PFSK-1 (cell line): ENCODE results near the gene HPCAL1.

Experiments used
- FOXP2 ChIP-seq: optimal IDR thresholded peaks from 2 replicates; pipeline ENCODE3; 2011; ENCODE audit warnings: borderline replicate concordance, control low read depth, inconsistent platforms; ENCODE audit not compliant: insufficient read depth; ENCODE audit errors: extremely low read length, extremely low read depth
- POLR2AphosphoS5 ChIP-seq: IDR thresholded peaks from 2 replicates; pipeline ENCODE4 v1.6.1; 2012; ENCODE audit warnings: low read depth, mild to moderate bottlenecking, control low read depth, low read length, moderate library complexity
- SIN3A ChIP-seq: IDR thresholded peaks from 2 replicates; pipeline ENCODE4 v1.6.1; 2012; ENCODE audit warnings: mild to moderate bottlenecking, low read length, moderate library complexity, borderline replicate concordance; ENCODE audit not compliant: insufficient read depth
- TAF1 ChIP-seq: IDR thresholded peaks from 2 replicates; pipeline ENCODE4 v1.6.1; 2012; ENCODE audit warnings: low read length, control low read depth, borderline replicate concordance; ENCODE audit not compliant: insufficient read depth
- TF ChIP-seq, protein P1 (sequence below), 2 experiments: IDR thresholded peaks; 2 replicates each; pipeline versions ENCODE4 v1.6.1 to v1.8.0; 2011 to 2012; ENCODE audit warnings: low read depth in 2 of 2, low read length in 2 of 2, control low read depth in 1 of 2, inconsistent platforms in 1 of 2, mild to moderate bottlenecking in 1 of 2, moderate library complexity in 1 of 2; ENCODE audit not compliant: insufficient read depth in 1 of 2

Gene HPCAL1

DNA sequence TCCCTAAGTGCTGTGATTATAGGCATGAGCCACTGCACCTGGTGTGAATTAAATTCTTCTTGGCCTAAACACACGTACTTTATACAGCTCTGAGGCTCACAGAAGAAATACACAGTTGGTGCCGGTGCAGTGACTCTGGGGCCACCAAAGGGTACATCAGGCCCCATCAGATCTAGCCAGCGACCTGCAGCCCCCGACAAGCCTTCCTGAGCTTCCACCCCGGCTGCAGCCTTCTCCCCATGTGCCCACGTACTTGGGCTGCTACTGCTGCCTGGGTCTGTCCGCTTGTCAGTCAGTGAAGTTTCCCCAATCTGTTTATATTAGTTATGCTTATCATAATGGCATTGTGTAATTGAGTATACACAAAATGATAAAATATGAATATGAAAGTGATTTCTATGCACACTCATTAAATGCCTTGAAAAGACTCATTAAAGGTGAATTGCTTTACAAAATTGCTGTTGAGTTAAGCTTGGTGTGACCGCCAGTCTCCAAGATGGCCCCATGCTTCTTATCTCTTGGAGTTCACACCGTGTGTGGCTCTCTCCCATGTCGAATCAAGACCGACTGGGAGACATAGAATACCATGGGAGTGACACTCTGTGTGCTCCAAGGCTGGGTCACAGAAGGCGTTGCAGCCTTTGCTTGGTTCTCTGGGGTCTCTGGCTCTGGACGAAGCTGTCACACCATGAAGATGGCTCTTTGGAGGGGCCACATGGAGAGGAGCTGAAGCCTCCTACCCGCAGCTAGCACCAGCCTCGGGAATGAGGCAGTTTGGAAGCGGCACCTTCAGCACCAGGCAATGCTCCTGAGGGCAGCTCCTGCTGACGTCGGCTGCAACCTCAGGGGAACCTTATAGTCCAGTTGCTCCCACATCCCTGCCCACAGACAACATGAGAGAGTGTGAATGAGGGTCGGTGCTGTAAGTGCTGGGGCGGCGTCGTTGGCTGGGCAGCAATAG lies 29.2 kb upstream of the HPCAL1 start:
- TF ChIP-seq TAF1 = no peak
- TF ChIP-seq POLR2AphosphoS5 = no peak
- no peak for TF ChIP-seq FOXP2
- TF ChIP-seq SIN3A = no peak
- TF ChIP-seq, protein P1, sequence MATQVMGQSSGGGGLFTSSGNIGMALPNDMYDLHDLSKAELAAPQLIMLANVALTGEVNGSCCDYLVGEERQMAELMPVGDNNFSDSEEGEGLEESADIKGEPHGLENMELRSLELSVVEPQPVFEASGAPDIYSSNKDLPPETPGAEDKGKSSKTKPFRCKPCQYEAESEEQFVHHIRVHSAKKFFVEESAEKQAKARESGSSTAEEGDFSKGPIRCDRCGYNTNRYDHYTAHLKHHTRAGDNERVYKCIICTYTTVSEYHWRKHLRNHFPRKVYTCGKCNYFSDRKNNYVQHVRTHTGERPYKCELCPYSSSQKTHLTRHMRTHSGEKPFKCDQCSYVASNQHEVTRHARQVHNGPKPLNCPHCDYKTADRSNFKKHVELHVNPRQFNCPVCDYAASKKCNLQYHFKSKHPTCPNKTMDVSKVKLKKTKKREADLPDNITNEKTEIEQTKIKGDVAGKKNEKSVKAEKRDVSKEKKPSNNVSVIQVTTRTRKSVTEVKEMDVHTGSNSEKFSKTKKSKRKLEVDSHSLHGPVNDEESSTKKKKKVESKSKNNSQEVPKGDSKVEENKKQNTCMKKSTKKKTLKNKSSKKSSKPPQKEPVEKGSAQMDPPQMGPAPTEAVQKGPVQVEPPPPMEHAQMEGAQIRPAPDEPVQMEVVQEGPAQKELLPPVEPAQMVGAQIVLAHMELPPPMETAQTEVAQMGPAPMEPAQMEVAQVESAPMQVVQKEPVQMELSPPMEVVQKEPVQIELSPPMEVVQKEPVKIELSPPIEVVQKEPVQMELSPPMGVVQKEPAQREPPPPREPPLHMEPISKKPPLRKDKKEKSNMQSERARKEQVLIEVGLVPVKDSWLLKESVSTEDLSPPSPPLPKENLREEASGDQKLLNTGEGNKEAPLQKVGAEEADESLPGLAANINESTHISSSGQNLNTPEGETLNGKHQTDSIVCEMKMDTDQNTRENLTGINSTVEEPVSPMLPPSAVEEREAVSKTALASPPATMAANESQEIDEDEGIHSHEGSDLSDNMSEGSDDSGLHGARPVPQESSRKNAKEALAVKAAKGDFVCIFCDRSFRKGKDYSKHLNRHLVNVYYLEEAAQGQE (IDR thresholded peaks at IDR 0.05; ENCODE audit: insufficient read depth in 1 of 2, low read depth in 2 of 2, low read length in 2 of 2) = no peak

DNA sequence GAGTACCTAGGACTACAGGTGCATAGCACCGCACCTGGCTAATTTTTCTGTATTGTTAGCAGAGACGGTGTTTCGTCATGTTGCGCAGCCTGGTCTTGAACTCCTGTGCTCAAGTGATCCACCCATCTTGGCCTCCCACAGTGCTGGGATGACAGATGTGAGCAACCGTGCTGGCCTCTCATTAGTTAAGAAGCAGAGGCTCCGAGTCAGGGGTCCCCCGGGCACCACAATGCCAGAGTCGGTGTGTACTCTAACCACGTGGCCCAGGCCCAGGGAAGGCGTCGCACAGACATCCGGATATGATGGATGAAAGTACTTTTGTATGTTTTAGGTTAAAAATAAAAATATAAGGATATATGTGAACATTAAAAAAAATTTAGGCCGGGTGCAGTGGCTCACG lies 28.3 kb upstream of the HPCAL1 start:
- TF ChIP-seq SIN3A = no peak
- TF ChIP-seq TAF1 = no peak
- TF ChIP-seq, protein P1 (IDR thresholded peaks at IDR 0.05; ENCODE audit: insufficient read depth in 1 of 2, low read depth in 2 of 2, low read length in 2 of 2) = no peak
- no peak for TF ChIP-seq POLR2AphosphoS5
- no peak for TF ChIP-seq FOXP2

DNA sequence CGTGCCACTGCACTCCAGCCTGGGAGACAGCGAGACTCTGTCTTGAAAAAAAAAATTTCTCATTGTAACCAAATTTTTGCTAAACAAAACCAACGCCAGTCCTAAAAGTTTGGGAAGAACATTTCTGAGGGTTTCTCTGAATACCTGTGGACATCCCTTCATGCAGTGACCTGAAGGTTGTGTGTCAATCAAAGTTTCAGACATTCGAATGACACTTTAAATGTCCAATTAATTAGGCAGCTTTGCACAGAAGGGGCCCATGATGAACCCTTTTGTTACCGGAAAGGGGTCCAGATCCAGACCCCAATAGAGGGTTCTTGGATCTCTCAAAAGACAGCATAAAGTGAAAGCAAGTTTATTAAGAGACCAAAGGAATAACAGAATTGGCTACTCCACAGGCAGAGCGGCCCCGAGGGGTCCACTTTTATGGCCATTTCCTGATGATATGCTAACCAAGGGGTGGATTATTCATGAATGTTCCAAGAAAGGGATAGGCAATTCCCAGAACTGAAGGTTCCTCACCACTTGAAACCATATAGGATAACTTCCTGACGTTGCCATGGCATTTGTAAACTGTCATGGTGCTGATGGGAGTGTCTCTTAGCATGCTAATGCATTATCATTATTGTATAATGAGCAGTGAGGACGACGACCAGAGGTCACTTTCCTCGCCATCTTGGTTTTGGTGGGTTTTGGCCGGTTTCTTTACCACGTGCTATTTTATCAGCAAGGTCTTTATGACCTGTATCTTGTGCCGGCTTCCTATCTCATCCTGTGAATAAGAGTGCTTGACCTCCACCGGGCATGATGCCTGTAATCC lies 27.5 kb upstream of the HPCAL1 start:
- no peak for TF ChIP-seq FOXP2
- no peak for TF ChIP-seq SIN3A
- no peak for TF ChIP-seq POLR2AphosphoS5
- TF ChIP-seq, protein P1 (IDR thresholded peaks at IDR 0.05; ENCODE audit: insufficient read depth in 1 of 2, low read depth in 2 of 2, low read length in 2 of 2) = no peak
- TF ChIP-seq TAF1 = no peak

DNA sequence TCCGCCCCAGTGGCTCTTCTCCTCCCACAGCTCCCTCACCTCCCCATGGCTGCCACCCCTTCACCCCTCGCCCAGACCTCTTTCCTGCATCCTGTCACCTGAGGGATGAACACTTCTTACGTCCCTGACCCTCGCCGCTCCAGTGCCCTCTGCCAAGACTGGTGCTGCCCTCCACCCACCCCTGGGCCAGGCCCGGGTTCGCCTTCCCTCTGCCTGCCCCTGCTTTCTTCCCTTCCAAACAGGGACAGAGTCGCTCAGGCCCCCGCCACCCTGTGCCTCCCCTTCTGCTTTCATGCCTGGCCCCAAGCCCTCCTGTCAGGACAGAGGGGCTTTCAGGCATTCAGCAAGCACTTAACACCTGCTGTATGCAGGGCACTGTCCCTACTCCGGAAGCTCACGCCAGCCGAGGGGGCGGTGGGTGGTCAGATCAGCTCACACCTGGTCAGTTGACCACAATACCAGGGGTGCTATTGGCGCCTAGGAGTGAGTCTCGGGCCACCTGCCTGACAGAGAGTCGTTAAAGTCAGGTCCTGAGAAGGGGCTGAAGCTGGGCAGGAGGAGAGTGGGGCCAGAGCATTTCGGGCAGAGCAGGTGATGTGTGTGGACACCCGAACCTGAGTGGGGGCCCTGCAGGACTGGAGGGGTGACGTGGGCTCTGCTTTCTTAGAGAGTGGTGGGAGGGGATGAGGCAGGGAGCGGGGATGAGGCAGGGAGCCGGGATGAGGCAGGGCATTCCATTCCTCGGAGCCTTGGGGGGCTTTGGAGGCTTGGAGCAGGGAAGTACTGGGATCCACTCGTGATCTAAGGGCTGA lies 26.0 kb upstream of the HPCAL1 start:
- TF ChIP-seq FOXP2 = no peak
- TF ChIP-seq POLR2AphosphoS5 = no peak
- TF ChIP-seq, protein P1 (IDR thresholded peaks at IDR 0.05; ENCODE audit: insufficient read depth in 1 of 2, low read depth in 2 of 2, low read length in 2 of 2) = no peak
- TF ChIP-seq SIN3A = no peak
- TF ChIP-seq TAF1 = no peak
